H1 (cell line): Measurements from ENCODE around the gene CEP57L1. TPM values are rescaled to one million over a fixed set of nuclear protein-coding genes. Genes with fewer than 3 reads are reported as not detected.

Source experiments
- CTCF ChIA-PET: fragments of 300-600 bp; sonication (Branson Sonifier 250); formaldehyde crosslinking; loops from one replicate; lab custom pipeline; 2021; ENCODE audit not compliant: partially characterized antibody; lab: Charles Lee
- POLR2A ChIA-PET: fragments of 300-600 bp; sonication (Branson Sonifier 250); formaldehyde crosslinking; loops from one replicate; lab custom pipeline; 2021; ENCODE audit warnings: inconsistent platforms; ENCODE audit not compliant: partially characterized antibody; lab: Charles Lee
- DNase-seq, 2 experiments: peaks; one replicate each; pipeline versions ENCODE4 v3.0.0 to v3.0.0-alpha.2; 2010 to 2022; ENCODE audit warnings: low spot score in 2 of 2, low read depth in 1 of 2, mixed read lengths in 1 of 2
- FAIRE-seq: peaks from 2 replicates; lab custom pipeline; 2011; peaks lifted over from hg19 to GRCh38; lab: Jason Lieb, UNC
- H2AFZ ChIP-seq: 2 replicates; pipeline ENCODE4 v1.8.1; 2012; ENCODE audit warnings: low read length, inconsistent platforms
- H2AK5ac ChIP-seq: 2 replicates; pipeline ENCODE4 v1.6.1; 2013; ENCODE audit warnings: low read depth, low read length
- H2BK120ac ChIP-seq: replicated peaks from 2 replicates; pipeline ENCODE3; 2013; ENCODE audit warnings: low read depth, low read length, inconsistent platforms
- H2BK12ac ChIP-seq: 2 replicates; pipeline ENCODE4 v1.6.1; 2013; ENCODE audit warnings: low read depth, low read length
- H2BK15ac ChIP-seq: 2 replicates; pipeline ENCODE4 v1.6.1; 2013; ENCODE audit warnings: low read length
- H2BK20ac ChIP-seq: 2 replicates; pipeline ENCODE4 v1.6.1; 2013; ENCODE audit warnings: low read length
- H2BK5ac ChIP-seq: 2 replicates; pipeline ENCODE4 v1.6.1; 2013; ENCODE audit warnings: low read depth, low read length
- H3K14ac ChIP-seq: 2 replicates; pipeline ENCODE4 v1.6.1; 2013; ENCODE audit warnings: inconsistent platforms; ENCODE audit not compliant: insufficient read length
- H3K18ac ChIP-seq: 2 replicates; pipeline ENCODE4 v1.6.1; 2013; ENCODE audit warnings: low read length; ENCODE audit errors: extremely low read depth
- H3K23ac ChIP-seq: 2 replicates; pipeline ENCODE4 v1.6.1; 2013; ENCODE audit warnings: inconsistent platforms; ENCODE audit not compliant: insufficient read length
- H3K23me2 ChIP-seq: 2 replicates; pipeline ENCODE4 v1.6.1; 2013; ENCODE audit warnings: low read depth, low read length
- H3K27ac ChIP-seq: 2 replicates; pipeline ENCODE4 v1.6.1; 2011; ENCODE audit warnings: low read depth, low read length, inconsistent platforms
- H3K27me3 ChIP-seq, 4 experiments: replicated peaks in 1 of 4; 1 replicate in 1 of 4; 2 replicates in 3 of 4; pipeline versions ENCODE4 v1.6.1 to v1.8.1; 2011 to 2013; ENCODE audit warnings: low read length in 3 of 4, mild to moderate bottlenecking in 3 of 4, inconsistent platforms in 2 of 4, mixed read lengths in 2 of 4, moderate library complexity in 1 of 4; ENCODE audit not compliant: control insufficient read depth in 3 of 4, insufficient read depth in 3 of 4; ENCODE audit errors: extremely low read depth in 1 of 4
- H3K36me3 ChIP-seq, 4 experiments: 2 replicates each; pipeline versions ENCODE4 v1.6.1 to v1.8.1; 2011 to 2013; ENCODE audit warnings: mild to moderate bottlenecking in 4 of 4, low read length in 3 of 4, moderate library complexity in 2 of 4, control low read depth in 1 of 4, inconsistent platforms in 1 of 4; ENCODE audit not compliant: insufficient read depth in 4 of 4, control insufficient read depth in 2 of 4
- H3K4ac ChIP-seq: replicated peaks from 2 replicates; pipeline ENCODE3; 2013; ENCODE audit warnings: low read length, low read depth, mixed read lengths, inconsistent platforms; ENCODE audit not compliant: insufficient read length
- H3K4me1 ChIP-seq, 4 experiments: replicated peaks in 1 of 4; 1 replicate in 1 of 4; 2 replicates in 3 of 4; pipeline versions ENCODE4 v1.6.1 to v1.8.1; 2011 to 2013; ENCODE audit warnings: low read length in 3 of 4, inconsistent platforms in 2 of 4, mixed read lengths in 1 of 4; ENCODE audit not compliant: insufficient read depth in 4 of 4, control insufficient read depth in 3 of 4
- H3K4me2 ChIP-seq, 2 experiments: 2 replicates each; pipeline versions ENCODE4 v1.6.1 to v1.8.1; 2011 to 2013; ENCODE audit warnings: low read depth in 2 of 2, low read length in 2 of 2, control low read depth in 1 of 2, inconsistent platforms in 1 of 2, mild to moderate bottlenecking in 1 of 2; ENCODE audit not compliant: insufficient read depth in 1 of 2
- H3K4me3 ChIP-seq, 4 experiments: fragments of 200-600, 300-600 bp in 1 of 4; sonication (generic), shearing (Covaris generic), sonication (Bioruptor Twin) in 1 of 4; 2 replicates each; pipeline versions ENCODE4 v1.5.1 to v1.8.1; 2011 to 2016; ENCODE audit warnings: low read length in 4 of 4, low read depth in 3 of 4, control low read depth in 2 of 4, inconsistent platforms in 2 of 4, mild to moderate bottlenecking in 2 of 4, mixed read lengths in 1 of 4, moderate library complexity in 1 of 4; ENCODE audit not compliant: insufficient read depth in 2 of 4; ENCODE audit errors: extremely low read depth in 1 of 4
- H3K56ac ChIP-seq: replicated peaks from 2 replicates; pipeline ENCODE3; 2013; ENCODE audit warnings: low read depth, mild to moderate bottlenecking, mixed read lengths, low read length, inconsistent platforms; ENCODE audit not compliant: insufficient read length
- H3K79me1 ChIP-seq: 2 replicates; pipeline ENCODE4 v1.6.1; 2013; ENCODE audit warnings: low read depth, low read length, control low read depth
- H3K79me2 ChIP-seq, 2 experiments: 2 replicates each; pipeline versions ENCODE4 v1.6.1 to v1.8.1; 2012 to 2013; ENCODE audit warnings: low read length in 2 of 2, mild to moderate bottlenecking in 2 of 2, inconsistent platforms in 1 of 2; ENCODE audit not compliant: insufficient read depth in 2 of 2, control insufficient read depth in 1 of 2
- H3K9ac ChIP-seq, 4 experiments: replicated peaks in 1 of 4; 1 replicate in 1 of 4; 2 replicates in 3 of 4; pipeline versions ENCODE4 v1.6.1 to v1.8.1; 2011 to 2013; ENCODE audit warnings: low read depth in 3 of 4, low read length in 3 of 4, control low read depth in 2 of 4, mild to moderate bottlenecking in 2 of 4, moderate library complexity in 2 of 4, inconsistent platforms in 1 of 4; ENCODE audit errors: extremely low read depth in 1 of 4
- H3K9me3 ChIP-seq, 2 experiments: 2 replicates each; pipeline versions ENCODE4 v1.6.1 to v1.8.1; 2012 to 2013; ENCODE audit warnings: mild to moderate bottlenecking in 2 of 2, moderate library complexity in 2 of 2, control low read depth in 1 of 2, inconsistent platforms in 1 of 2, low read depth in 1 of 2, low read length in 1 of 2, mixed read lengths in 1 of 2; ENCODE audit not compliant: insufficient read depth in 2 of 2
- H4K20me1 ChIP-seq, 2 experiments: replicated peaks in 1 of 2; 2 replicates each; pipeline versions ENCODE3 to v1.8.1; 2011 to 2013; ENCODE audit warnings: inconsistent platforms in 2 of 2, low read length in 2 of 2, mild to moderate bottlenecking in 1 of 2; ENCODE audit not compliant: insufficient read depth in 2 of 2, control insufficient read depth in 1 of 2
- H4K5ac ChIP-seq: 2 replicates; pipeline ENCODE4 v1.6.1; 2013; ENCODE audit warnings: low read length, low read depth, mixed read lengths, inconsistent platforms; ENCODE audit not compliant: insufficient read length
- H4K8ac ChIP-seq: 2 replicates; pipeline ENCODE4 v1.8.0; 2013; ENCODE audit warnings: mild to moderate bottlenecking, moderate library complexity, low read length, inconsistent platforms; ENCODE audit not compliant: insufficient read depth; ENCODE audit errors: extremely low read depth
- H4K91ac ChIP-seq: replicated peaks from 2 replicates; pipeline ENCODE3; 2013; ENCODE audit warnings: low read length, mixed read lengths, inconsistent platforms; ENCODE audit not compliant: insufficient read length
- BCL11A ChIP-seq, 2 experiments: IDR thresholded peaks; one replicate each; pipeline ENCODE4 v1.6.1; 2011; ENCODE audit warnings: low read depth in 2 of 2, low read length in 2 of 2, mild to moderate bottlenecking in 2 of 2
- GABPA ChIP-seq: IDR thresholded peaks from 2 replicates; pipeline ENCODE4 v1.6.1; 2011; ENCODE audit warnings: mild to moderate bottlenecking, low read length, moderate library complexity, borderline replicate concordance; ENCODE audit not compliant: insufficient read depth
- RAD21 ChIP-seq, 2 experiments: IDR thresholded peaks in 1 of 2; conservative IDR thresholded peaks in 1 of 2; 2 replicates each; pipeline ENCODE4 v1.6.1; 2011; ENCODE audit warnings: low read depth in 2 of 2, low read length in 2 of 2, improper control_type of control experiment in 1 of 2, inconsistent platforms in 1 of 2, mild to moderate bottlenecking in 1 of 2, moderate library complexity in 1 of 2
- WGBS, 2 experiments: shearing (Covaris generic) in 1 of 2; methylation state at CpG; one replicate each; pipeline versions ENCODE4 v1.1.6 to v1.1.7; 2013 to 2015; ENCODE audit warnings: low lambda C conversion rate in 2 of 2, mixed read lengths in 2 of 2, inconsistent platforms in 1 of 2, low coverage in 1 of 2, missing lambda C conversion rate in 1 of 2; ENCODE audit not compliant: insufficient replicate concordance in 2 of 2, insufficient coverage in 1 of 2, insufficient read length in 1 of 2; ENCODE audit errors: extremely low coverage in 1 of 2, missing lambda C conversion rate in 1 of 2; 5-methylcytosine and 5-hydroxymethylcytosine counted together
- polyA plus RNA-seq, 7 experiments: library from polyadenylated mRNA; depleted of rRNA in 3 of 7; stranded (reverse) in 5 of 7; unstranded in 2 of 7; fragments of >200 nt in 5 of 7; fragments of 200-250 nt in 2 of 7; gene quantifications; 1 replicate in 5 of 7; 2 replicates in 1 of 7; 4 replicates in 1 of 7; pipeline versions ENCODE4 v1.2.1 to v1.2.3, GENCODE V29; 2011 to 2013; ENCODE audit warnings: missing spikeins in 2 of 7, mixed read lengths in 2 of 7
- total RNA-seq: library from RNA; stranded (reverse); fragmentation: NEBNext Ultra II Directional; extraction: Animal tissue kit (Norgen Biotek cat#: 25700); gene quantifications from 2 replicates; pipeline ENCODE4 v1.2.1, GENCODE V29; 2021

The CEP57L1 gene
- total and polyA plus RNA-seq, 2 of the 8 experiments (the other 6 are each of a cell fraction or from before 2014, with no cell fraction given) = 3.6 to 11.5 TPM

- Histone ChIP-seq H3K56ac (no peak overlapping the region), H2BK5ac (no peak overlapping the region), H3K79me1 (no peaks in the 10 kb centered on the region), H3K23ac (no peak overlapping the region), H4K8ac (no peak overlapping the region), H3K4me1 (peaks cover 0 to 7% (median 2%) of the 10 kb centered on the region in 4 experiments; a peak in 2 of 7 replicates), H3K9me3 (no peaks in the 10 kb centered on the region), H3K4me3 (no peak overlapping the region), H2AFZ (no peak overlapping the region), H4K91ac (no peak overlapping the region), H2BK120ac (no peak overlapping the region), H3K4ac (no peak overlapping the region), H3K36me3 (no peaks in the 10 kb centered on the region), H3K23me2 (no peaks in the 10 kb centered on the region), H3K27me3 (peaks cover 0 to 1% (median 0%) of the 10 kb centered on the region in 4 experiments; a peak in 1 of 7 replicates), H4K5ac (no peak overlapping the region), H2AK5ac (no peak overlapping the region), H4K20me1 (no peaks in the 10 kb centered on the region), H3K18ac (no peak overlapping the region), H2BK12ac (no peak overlapping the region), H3K14ac (no peak overlapping the region), H2BK20ac (no peak overlapping the region), H3K4me2 (no peak overlapping the region), H3K9ac (no peak overlapping the region), H3K79me2 (no peaks in the 10 kb centered on the region), H2BK15ac (no peak overlapping the region), H3K27ac (no peak overlapping the region)
- no peak for FAIRE-seq
- WGBS, 2 experiments = 85% methylated on average over 2 of the region's 2 CpGs; no CpG with 5 or more reads in 1 of the 2 experiments
- POLR2A ChIA-PET = interaction anchor here (0.7 to 1.1 kb wide), 2 partner anchors 173 to 200 kb away, joined by 3 to 4 read pairs; partner anchors contain the start of gene CD164
- no peak for DNase-seq
- CTCF ChIA-PET = interaction anchor here (0.6 to 4.5 kb wide), 15 partner anchors 14 to 855 kb away, joined by 3 to 43 read pairs (median 3); no protein-coding TSS in a partner anchor
- TF ChIP-seq RAD21 (IDR thresholded peaks at IDR 0.05 in 1 of 2, conservative IDR thresholded peaks at IDR 0.05 in 1 of 2; ENCODE audit: low read depth in 2 of 2, low read length in 2 of 2) (no peak), BCL11A (IDR thresholded peaks at IDR 0.05; ENCODE audit: low read depth in 2 of 2, low read length in 2 of 2) (no peak), GABPA (no peak)
These were observed 87.3 kb downstream of the CEP57L1 start for GRCh38 chr6:109182578-109182977.
